ENCODE data around the gene SCAMP2. TPM values are rescaled to one million over a fixed set of nuclear protein-coding genes. Genes with fewer than 3 reads are reported as not detected.
"Not testable (repeated sequence)": the region's sequence is repeated elsewhere in the genome, so short reads cannot be mapped to it uniquely, and the experiment has no call there.

Gene SCAMP2
- total and polyA plus RNA-seq, 4 donors = 16.0 to 69.4 (median 45.4) TPM

DNA sequence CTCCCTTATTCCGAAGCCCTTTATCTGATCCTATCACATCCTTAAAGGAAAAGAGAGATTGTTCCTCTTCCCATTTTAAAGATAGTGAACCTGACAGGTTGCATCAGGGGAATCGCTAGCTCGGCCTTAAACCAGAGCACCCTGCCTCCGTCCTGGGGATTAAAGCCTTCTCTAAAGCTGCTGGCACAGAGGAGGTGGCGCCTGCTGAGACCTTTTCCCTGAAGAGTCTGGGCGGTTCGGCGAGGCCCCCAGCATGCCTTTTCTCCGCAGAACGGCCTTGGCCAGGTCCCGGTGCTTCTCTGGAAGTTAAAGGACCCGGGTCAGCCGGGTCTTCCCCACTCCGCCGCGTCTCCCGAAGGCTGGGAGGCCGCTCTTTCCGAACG is 32.9 kb upstream of the SCAMP2 start:
- Histone ChIP-seq H3K27ac (ENCODE audit: low read depth, low read length) (peak overlapping the region; percentile 94), H3K9me3 (ENCODE audit: control insufficient read depth, insufficient read depth, low read length) (no peaks in the 10 kb centered on the region), H3K4me1 (ENCODE audit: control insufficient read depth, insufficient read depth, low read length) (peaks cover 25% of the 10 kb centered on the region), H3K4me3 (ENCODE audit: low read depth, low read length) (peak overlapping the region; percentile 89), H3K36me3 (ENCODE audit: control insufficient read depth, insufficient read depth, low read length) (peaks cover 35% of the 10 kb centered on the region), H3K27me3 (ENCODE audit: control insufficient read depth, insufficient read depth, low read length) (no peaks in the 10 kb centered on the region)
- 0% methylated on average over 19 of the region's 20 CpGs for WGBS (ENCODE audit: insufficient coverage)
- peak in 3 of 6 donors; percentile 14 to 76 (median 65) for DNase-seq (ENCODE audit: low read depth in 4 of 6, low spot score in 6 of 6)

DNA sequence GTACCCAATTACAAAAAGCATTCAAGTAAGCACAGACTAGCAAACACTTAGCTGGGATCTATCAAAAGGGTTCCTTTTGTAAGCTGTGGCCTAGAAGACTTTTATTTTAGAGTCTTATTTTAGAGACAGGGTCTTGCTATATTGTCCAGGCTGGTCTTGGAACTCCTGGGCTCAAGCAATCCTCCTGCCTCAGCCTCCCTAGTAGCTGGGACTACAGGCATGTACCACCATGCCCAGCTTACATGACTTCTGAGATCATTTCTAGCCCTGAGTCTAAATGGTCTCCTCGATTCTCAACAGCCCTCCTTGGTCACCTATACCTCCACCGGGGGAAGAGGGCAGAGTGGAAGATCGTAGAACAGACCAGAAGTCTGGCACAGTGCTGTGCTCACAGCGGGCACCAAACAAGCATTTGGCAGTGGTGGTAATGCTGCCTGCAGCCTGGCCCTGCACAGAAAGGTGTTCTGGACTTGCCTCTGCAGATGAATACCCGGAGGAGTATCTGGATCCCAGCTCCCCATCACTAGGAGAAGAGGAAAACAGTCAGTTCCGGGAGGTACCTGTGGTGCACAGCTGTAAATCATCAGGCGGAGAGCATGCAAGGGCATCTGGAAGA is 31.1 kb upstream of the SCAMP2 start:
- DNase-seq (ENCODE audit: low read depth in 4 of 6, low spot score in 6 of 6) = no peak
- H3K4me3 ChIP-seq (ENCODE audit: low read depth, low read length) = no peak overlapping the region
- H3K27ac ChIP-seq (ENCODE audit: low read depth, low read length) = no peak overlapping the region
- H3K4me1 ChIP-seq (ENCODE audit: control insufficient read depth, insufficient read depth, low read length) = peaks cover 25% of the 10 kb centered on the region
- no peaks in the 10 kb centered on the region for H3K9me3 ChIP-seq (ENCODE audit: control insufficient read depth, insufficient read depth, low read length)
- WGBS (ENCODE audit: insufficient coverage) = 89% methylated on average over 7 of the region's 7 CpGs
- H3K27me3 ChIP-seq (ENCODE audit: control insufficient read depth, insufficient read depth, low read length) = no peaks in the 10 kb centered on the region
- peaks cover 48% of the 10 kb centered on the region for H3K36me3 ChIP-seq (ENCODE audit: control insufficient read depth, insufficient read depth, low read length)

DNA sequence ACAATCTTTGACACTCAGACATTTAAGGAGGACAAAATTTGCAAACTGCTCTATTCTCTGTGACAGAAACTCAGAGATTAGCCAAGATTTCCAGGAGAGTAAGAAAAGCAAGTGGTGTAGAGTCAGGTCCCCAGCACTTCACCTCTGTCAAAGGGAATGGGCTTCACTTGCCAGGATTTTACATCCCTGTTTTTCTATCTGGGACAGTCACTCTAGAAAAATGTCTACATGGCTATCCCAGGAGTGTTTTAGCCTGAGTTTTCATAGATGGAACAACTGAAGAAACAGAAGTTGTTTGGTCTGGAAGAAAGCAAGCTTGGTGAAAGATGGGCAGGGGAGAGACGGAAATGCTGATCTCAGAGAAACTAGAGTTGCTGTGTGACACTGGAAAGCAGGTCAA is 30.5 kb upstream of the SCAMP2 start:
- H3K4me1 ChIP-seq (ENCODE audit: control insufficient read depth, insufficient read depth, low read length) = peaks cover 25% of the 10 kb centered on the region

DNA sequence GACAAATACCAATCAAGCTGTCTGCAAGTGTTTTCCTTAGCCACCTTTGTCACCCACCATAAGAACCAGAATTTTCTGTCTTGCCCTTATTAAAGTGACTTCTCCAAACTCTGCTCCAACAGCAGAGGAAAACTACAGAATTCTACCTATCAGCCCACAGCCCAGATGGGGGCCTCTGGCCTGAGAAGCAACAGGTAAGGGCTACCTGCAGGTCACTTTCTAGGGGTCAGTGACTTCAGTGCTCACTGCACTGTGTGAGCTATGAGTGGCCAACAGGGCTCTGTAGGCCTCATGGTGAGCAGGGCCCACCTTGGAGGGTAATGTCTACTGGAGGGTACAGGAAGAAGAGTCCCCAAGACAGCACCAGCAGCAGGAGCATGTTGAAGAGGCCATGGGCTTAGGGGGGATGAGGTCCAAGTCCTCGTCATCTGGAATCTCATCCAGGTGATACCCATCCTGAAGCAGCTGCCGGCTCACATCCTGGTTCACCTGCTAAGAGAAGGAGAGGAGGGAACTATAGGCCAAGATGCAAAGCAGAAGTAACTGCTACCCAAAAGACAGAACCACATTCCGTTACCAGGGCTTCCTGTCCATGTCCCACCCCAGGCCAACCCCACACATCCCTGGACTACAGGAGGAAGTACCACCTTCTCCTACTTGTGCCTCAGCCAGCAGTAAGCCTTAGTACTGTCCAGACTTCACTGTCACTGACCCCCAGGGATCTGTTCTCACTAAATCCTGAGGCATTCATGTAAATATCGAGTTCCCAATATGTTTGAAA is 29.3 kb upstream of the SCAMP2 start:
- Histone ChIP-seq H3K27ac (ENCODE audit: low read depth, low read length) (no peak overlapping the region), H3K4me1 (ENCODE audit: control insufficient read depth, insufficient read depth, low read length) (peaks cover 22% of the 10 kb centered on the region), H3K9me3 (ENCODE audit: control insufficient read depth, insufficient read depth, low read length) (no peaks in the 10 kb centered on the region), H3K4me3 (ENCODE audit: low read depth, low read length) (no peak overlapping the region), H3K36me3 (ENCODE audit: control insufficient read depth, insufficient read depth, low read length) (peaks cover 64% of the 10 kb centered on the region), H3K27me3 (ENCODE audit: control insufficient read depth, insufficient read depth, low read length) (no peaks in the 10 kb centered on the region)
- WGBS (ENCODE audit: insufficient coverage) = 95% methylated on average over 4 of the region's 4 CpGs
- DNase-seq (ENCODE audit: low read depth in 4 of 6, low spot score in 6 of 6) = no peak

More for the DNA sequence above, 30.5 kb upstream of the SCAMP2 start:
- H3K27me3 ChIP-seq (ENCODE audit: control insufficient read depth, insufficient read depth, low read length) = no peaks in the 10 kb centered on the region
- H3K27ac ChIP-seq (ENCODE audit: low read depth, low read length) = no peak overlapping the region
- H3K4me3 ChIP-seq (ENCODE audit: low read depth, low read length) = no peak overlapping the region
- DNase-seq (ENCODE audit: low read depth in 4 of 6, low spot score in 6 of 6) = no peak
- 100% methylated on average over 1 of the region's 1 CpG for WGBS (ENCODE audit: insufficient coverage)
- H3K9me3 ChIP-seq (ENCODE audit: control insufficient read depth, insufficient read depth, low read length) = no peaks in the 10 kb centered on the region
- H3K36me3 ChIP-seq (ENCODE audit: control insufficient read depth, insufficient read depth, low read length) = peaks cover 54% of the 10 kb centered on the region

DNA sequence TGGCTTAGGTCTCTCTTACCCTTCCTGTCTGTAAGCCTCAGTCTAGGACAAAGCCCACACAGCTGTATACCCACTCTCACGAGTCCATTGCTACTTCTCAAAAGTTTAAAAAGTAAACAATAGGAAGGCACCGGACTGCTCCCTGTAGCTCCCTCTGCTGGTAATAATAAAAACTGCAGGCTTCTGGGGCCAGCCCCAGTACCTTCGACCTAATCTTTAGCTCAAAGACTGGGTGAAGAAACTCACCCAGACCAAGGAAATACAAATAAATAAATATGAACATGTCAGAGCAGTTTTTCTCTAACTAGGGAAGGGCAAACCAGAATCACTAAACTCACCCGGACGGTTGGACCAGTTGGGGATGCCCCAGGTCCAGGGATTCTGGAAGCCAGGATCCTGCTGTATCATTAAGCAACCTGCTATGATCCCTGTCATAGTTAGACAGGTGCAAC is 28.5 kb upstream of the SCAMP2 start:
- WGBS (ENCODE audit: insufficient coverage) = 38% methylated on average over 3 of the region's 5 CpGs
- Histone ChIP-seq H3K27me3 (ENCODE audit: control insufficient read depth, insufficient read depth, low read length) (no peaks in the 10 kb centered on the region), H3K4me1 (ENCODE audit: control insufficient read depth, insufficient read depth, low read length) (peaks cover 15% of the 10 kb centered on the region), H3K36me3 (ENCODE audit: control insufficient read depth, insufficient read depth, low read length) (peaks cover 71% of the 10 kb centered on the region), H3K4me3 (ENCODE audit: low read depth, low read length) (no peak overlapping the region), H3K9me3 (ENCODE audit: control insufficient read depth, insufficient read depth, low read length) (no peaks in the 10 kb centered on the region), H3K27ac (ENCODE audit: low read depth, low read length) (no peak overlapping the region)
- DNase-seq (ENCODE audit: low read depth in 4 of 6, low spot score in 6 of 6) = peak in 3 of 6 donors; percentile 33 to 84 (median 65)

DNA sequence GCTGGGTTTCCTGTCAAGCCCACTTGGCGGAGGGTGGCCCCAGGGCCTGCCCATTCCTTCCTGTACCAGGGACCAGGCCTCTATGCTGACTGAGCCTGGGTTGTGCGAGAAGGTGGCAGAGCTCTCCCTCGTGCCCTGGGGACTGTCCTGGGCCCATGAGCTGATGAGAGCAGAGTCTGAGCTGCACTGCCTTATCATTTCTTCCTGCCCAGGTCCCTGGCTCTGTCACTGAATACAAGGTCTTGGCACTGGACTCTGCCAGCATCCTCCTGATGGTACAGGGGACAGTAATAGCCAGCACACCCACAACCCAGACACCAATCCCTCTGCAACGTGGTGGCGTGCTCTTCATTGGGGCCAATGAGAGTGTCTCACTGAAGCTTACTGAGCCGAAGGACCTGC is 24.1 kb upstream of the SCAMP2 start:
- Histone ChIP-seq H3K27ac (ENCODE audit: low read depth, low read length) (no peak overlapping the region), H3K4me1 (ENCODE audit: control insufficient read depth, insufficient read depth, low read length) (peaks cover 2% of the 10 kb centered on the region), H3K9me3 (ENCODE audit: control insufficient read depth, insufficient read depth, low read length) (no peaks in the 10 kb centered on the region), H3K27me3 (ENCODE audit: control insufficient read depth, insufficient read depth, low read length) (no peaks in the 10 kb centered on the region), H3K4me3 (ENCODE audit: low read depth, low read length) (no peak overlapping the region), H3K36me3 (ENCODE audit: control insufficient read depth, insufficient read depth, low read length) (peaks cover 64% of the 10 kb centered on the region)
- WGBS (ENCODE audit: insufficient coverage) = 85% methylated on average over 6 of the region's 6 CpGs
- no peak for DNase-seq (ENCODE audit: low read depth in 4 of 6, low spot score in 6 of 6)

DNA sequence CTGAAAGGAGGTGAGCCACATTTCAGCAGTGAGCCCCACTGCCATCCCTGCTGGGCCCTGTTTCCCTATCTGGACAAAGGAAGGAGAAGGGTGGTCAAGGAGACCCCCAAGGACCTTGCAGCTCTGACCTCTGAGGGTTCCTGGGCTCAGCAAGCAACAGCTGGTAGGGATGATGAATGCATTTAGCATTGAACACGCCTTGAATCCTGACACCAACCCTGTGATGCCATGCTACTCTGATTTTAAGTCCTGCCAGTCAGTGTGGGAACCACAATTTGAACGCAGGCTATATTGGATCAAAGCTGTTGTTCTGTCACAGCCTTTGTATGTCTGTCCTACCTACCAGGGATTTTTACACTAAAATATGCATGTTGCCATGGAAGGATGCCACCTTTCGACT is 23.2 kb upstream of the SCAMP2 start:
- Histone ChIP-seq H3K9me3 (ENCODE audit: control insufficient read depth, insufficient read depth, low read length) (no peaks in the 10 kb centered on the region), H3K27me3 (ENCODE audit: control insufficient read depth, insufficient read depth, low read length) (no peaks in the 10 kb centered on the region), H3K4me3 (ENCODE audit: low read depth, low read length) (no peak overlapping the region), H3K36me3 (ENCODE audit: control insufficient read depth, insufficient read depth, low read length) (peaks cover 70% of the 10 kb centered on the region), H3K4me1 (ENCODE audit: control insufficient read depth, insufficient read depth, low read length) (peaks cover 3% of the 10 kb centered on the region), H3K27ac (ENCODE audit: low read depth, low read length) (no peak overlapping the region)
- 94% methylated on average over 2 of the region's 3 CpGs for WGBS (ENCODE audit: insufficient coverage)
- DNase-seq (ENCODE audit: low read depth in 4 of 6, low spot score in 6 of 6) = no peak

DNA sequence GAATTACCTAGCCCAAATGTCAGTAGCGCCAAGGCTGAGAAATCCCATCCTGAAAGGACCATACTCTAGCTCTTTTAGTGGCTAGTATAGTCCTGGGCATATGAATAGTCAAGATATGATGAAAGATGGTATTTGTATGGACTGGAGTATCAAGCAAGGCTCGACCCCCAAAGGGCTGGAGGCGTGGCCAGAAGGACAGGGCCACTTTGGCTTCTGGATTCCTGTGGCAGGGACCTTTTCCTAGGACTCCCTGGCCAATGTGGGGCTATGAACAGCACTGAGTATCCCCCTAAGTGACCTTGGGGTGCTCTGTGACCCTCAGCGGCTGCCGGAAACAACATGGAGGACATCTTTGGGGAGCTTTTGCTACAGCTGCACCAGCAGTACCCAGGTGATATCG is 22.7 kb upstream of the SCAMP2 start:
- no peak overlapping the region for H3K27ac ChIP-seq (ENCODE audit: low read depth, low read length)
- no peaks in the 10 kb centered on the region for H3K27me3 ChIP-seq (ENCODE audit: control insufficient read depth, insufficient read depth, low read length)
- WGBS (ENCODE audit: insufficient coverage) = 96% methylated on average over 5 of the region's 6 CpGs
- no peak overlapping the region for H3K4me3 ChIP-seq (ENCODE audit: low read depth, low read length)
- peaks cover 69% of the 10 kb centered on the region for H3K36me3 ChIP-seq (ENCODE audit: control insufficient read depth, insufficient read depth, low read length)
- no peaks in the 10 kb centered on the region for H3K9me3 ChIP-seq (ENCODE audit: control insufficient read depth, insufficient read depth, low read length)
- H3K4me1 ChIP-seq (ENCODE audit: control insufficient read depth, insufficient read depth, low read length) = peaks cover 3% of the 10 kb centered on the region
- no peak for DNase-seq (ENCODE audit: low read depth in 4 of 6, low spot score in 6 of 6)

DNA sequence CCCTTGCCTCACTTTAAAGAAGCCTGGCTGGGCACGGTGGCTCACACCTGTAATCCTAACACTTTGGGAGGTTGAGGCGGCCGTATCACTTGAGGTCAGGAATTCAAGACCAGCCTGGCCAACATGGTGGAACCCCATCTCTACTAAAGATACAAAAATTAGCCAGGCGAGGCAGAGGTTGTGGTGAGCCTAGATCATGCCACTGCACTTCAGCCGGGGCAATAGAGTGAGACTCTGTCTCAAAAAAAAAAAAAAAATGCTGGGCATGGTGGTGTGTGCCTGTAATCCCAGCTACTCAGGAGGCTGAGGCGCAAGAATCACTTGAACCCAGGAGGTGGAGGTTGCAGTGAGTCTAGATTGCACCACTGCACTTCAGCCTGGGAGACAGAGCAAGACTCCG is 21.2 kb upstream of the SCAMP2 start:
- DNase-seq (ENCODE audit: low read depth in 4 of 6, low spot score in 6 of 6) = not testable (repeated sequence)

DNA sequence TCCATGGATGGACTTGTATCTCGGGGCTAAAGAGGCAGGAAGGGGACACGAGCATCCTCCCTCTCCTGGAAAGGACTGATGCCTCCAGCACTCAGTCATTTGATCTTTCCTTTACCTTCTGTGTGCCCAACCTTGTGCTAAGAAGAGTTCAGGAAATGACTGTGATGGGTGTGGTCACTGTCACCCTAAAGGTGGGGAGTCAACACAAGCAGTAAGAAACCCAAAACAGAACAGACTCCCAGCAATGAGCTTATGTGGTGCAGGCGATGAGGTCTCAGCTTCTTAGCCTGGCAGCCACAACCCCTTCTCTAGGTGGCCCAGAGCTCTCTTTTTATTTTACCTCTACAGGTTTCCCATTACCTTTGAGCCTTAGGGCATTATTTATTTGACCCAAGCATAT is 20.5 kb upstream of the SCAMP2 start:
- no peak for DNase-seq (ENCODE audit: low read depth in 4 of 6, low spot score in 6 of 6)
- H3K9me3 ChIP-seq (ENCODE audit: control insufficient read depth, insufficient read depth, low read length) = no peaks in the 10 kb centered on the region
- no peak overlapping the region for H3K4me3 ChIP-seq (ENCODE audit: low read depth, low read length)
- WGBS (ENCODE audit: insufficient coverage) = 82% methylated on average over 2 of the region's 3 CpGs
- H3K4me1 ChIP-seq (ENCODE audit: control insufficient read depth, insufficient read depth, low read length) = peaks cover 20% of the 10 kb centered on the region
- H3K27ac ChIP-seq (ENCODE audit: low read depth, low read length) = no peak overlapping the region
- peaks cover 52% of the 10 kb centered on the region for H3K36me3 ChIP-seq (ENCODE audit: control insufficient read depth, insufficient read depth, low read length)
- no peaks in the 10 kb centered on the region for H3K27me3 ChIP-seq (ENCODE audit: control insufficient read depth, insufficient read depth, low read length)

More for the DNA sequence above, 21.2 kb upstream of the SCAMP2 start:
- WGBS (ENCODE audit: insufficient coverage) = 96% methylated on average over 4 of the region's 7 CpGs
- H3K9me3 ChIP-seq (ENCODE audit: control insufficient read depth, insufficient read depth, low read length); H3K27ac ChIP-seq (ENCODE audit: low read depth, low read length); H3K4me3 ChIP-seq (ENCODE audit: low read depth, low read length); H3K27me3 ChIP-seq (ENCODE audit: control insufficient read depth, insufficient read depth, low read length): not testable (repeated sequence)
- H3K4me1 ChIP-seq (ENCODE audit: control insufficient read depth, insufficient read depth, low read length) = peaks cover 13% of the 10 kb centered on the region
- peaks cover 60% of the 10 kb centered on the region for H3K36me3 ChIP-seq (ENCODE audit: control insufficient read depth, insufficient read depth, low read length)

Data from spinal cord (tissue), 10 donors.